Pulmonary artery endothelial cell (primary cell): ENCODE results near the gene GIMAP5. TPM values are rescaled to one million over a fixed set of nuclear protein-coding genes. Genes with fewer than 3 reads are reported as not detected.

Experiments used
- DNase-seq: peaks from one replicate; pipeline ENCODE4 v3.0.0-alpha.2; 2011; ENCODE audit warnings: low read depth, low spot score
- total RNA-seq: library from RNA; depleted of rRNA; stranded (reverse); fragments of >200 nt; gene quantifications from 2 replicates; pipeline ENCODE4 v1.2.3, GENCODE V29; 2014

The GIMAP5 gene
- total RNA-seq, 1 donor from 2014 or later, result 2.1 TPM

DNA sequence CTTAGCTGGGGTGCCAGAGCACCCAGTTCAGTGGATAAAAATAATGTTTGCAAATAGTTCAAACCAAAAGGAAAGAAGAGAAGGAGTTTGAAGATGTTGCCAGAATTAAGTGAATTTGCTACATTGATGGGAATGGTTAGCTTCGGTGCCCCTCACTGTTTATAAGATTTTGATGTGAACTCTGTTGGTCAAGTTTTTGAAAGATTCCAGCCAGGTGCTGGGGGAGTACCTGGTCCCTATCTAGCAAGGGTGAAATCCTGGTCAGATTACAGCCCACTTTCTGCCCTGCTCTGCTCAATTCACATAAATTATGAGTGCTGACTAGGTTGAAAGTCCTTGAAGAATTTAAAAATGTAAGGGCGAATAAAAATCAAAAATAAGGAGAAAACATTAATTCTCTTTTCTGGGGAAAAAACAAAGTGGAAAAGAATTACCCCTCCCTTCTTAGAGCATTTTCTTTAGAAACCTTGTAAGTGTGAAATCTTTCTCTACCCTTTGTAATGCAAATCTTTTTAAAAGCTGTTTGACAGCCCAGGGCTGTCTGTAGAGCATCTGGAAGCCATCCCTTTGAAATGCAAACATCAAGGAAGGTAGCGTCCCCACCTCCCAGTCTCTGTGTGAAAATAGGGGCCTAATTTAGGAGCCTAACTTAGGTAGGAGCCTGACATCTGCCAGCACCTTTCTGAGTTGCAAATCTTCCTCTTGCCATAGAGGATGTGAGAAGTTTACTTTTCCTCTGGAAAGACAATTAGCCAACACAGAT is 1.4 kb upstream of the GIMAP5 start:
- no peak for DNase-seq

DNA sequence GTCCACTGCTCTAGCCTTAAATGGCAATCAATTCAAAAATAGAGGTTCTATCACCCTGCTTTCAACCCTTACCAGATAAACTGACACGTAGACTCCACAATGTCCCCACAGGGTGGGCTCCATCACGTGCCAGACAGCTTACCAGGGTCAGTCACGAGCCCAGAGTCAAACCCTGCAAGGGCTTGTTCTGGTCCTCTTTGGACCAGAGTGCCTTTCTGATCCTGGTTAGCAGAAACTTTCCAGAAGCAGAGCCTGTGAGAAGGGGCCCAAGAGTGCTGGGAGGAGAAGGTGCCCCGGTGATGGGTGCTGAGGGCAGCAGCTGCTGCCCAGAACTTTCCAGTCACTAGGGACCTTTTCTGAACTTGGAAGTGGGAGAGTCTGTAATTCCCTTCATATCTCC is 354 bp upstream of the GIMAP5 start:
- no peak for DNase-seq

DNA sequence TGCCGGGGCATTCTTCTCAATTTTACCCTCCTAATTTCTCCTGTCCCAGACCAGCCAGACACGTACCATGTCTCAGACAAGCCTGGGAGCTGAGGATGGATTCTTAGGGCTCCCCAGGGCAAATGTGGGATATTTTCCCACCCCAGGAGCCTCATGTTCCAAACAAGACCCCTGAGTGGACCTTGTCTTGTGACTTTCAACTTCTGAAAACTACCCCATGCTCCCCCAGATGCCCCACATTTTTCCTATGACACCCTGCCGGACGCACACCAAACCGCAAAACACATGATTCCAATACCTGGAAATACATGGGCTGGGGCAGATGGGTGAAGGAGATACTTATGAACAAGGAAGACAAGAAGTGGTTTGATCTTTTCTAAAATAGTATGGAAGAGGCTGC is 874 bp downstream of the GIMAP5 start:
- DNase-seq, result no peak

DNA sequence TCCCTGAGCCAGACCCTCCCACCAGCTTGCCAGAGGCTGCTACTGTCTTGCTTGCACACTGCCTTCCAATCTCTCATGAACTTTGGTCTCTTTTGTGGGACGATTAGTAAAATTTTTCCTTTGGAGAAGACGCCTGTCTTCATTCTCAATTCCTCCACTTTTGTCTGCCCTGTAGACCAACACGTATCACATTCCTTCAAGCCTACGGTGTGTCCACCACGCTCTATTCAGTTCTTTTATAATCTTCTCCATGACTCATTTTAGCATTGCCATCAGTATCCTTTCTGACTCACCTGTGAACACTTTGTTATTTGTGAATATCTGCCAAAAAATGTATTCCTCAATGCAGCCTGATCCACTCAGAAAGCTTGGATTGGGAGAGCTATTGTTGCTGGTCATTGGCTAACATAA is 1.4 kb downstream of the GIMAP5 start:
- peak; percentile 19 for DNase-seq

DNA sequence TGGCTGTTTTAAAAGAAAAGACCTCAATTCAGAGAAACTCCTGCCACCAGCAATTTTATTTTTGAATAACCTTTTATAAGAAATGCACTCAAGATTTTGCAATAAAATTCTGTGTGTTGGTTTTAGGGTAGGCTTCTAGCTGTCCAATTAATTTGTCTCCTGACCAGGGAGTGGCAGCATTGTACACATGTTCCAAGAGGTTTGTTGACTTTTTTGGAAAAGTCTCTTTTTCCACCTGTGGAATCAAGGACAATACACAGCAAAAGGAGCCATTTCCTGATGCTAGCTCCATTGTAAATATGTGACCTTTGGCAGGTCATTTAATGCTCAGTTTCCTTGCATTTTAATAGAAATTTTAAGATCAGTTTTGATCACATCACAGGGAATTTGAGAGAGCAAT is 1.8 kb downstream of the GIMAP5 start:
- no peak for DNase-seq

DNA sequence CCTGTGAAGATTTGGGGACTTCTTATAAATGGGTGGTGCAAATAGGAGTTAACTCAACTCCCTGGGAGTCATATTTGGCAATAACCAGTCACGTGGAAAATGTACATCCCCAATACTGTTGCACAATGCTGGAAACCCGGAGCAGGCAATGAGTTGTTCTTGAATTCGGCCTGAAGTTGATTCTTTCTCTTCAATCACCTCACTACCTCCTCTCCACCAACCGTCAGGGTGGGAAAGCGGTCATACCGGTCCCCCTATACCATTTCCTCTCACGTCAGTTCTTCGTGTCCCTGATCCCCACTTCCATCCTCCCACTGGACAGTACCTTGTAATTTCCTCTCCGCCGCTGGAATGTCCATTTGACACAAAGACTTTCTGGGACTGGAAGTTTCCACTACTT is 2.8 kb downstream of the GIMAP5 start:
- no peak for DNase-seq

DNA sequence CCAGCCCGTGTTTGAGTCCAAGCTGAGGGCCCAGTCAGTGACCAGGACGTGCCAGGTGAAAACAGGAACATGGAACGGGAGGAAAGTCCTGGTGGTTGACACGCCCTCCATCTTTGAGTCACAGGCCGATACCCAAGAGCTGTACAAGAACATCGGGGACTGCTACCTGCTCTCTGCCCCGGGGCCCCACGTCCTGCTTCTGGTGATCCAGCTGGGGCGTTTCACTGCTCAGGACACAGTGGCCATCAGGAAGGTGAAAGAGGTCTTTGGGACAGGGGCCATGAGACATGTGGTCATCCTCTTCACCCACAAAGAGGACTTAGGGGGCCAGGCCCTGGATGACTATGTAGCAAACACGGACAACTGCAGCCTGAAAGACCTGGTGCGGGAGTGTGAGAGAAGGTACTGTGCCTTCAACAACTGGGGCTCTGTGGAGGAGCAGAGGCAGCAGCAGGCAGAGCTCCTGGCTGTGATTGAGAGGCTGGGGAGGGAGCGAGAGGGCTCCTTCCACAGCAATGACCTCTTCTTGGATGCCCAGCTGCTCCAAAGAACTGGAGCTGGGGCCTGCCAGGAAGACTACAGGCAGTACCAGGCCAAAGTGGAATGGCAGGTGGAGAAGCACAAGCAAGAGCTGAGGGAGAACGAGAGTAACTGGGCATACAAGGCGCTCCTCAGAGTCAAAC is 5.2 kb downstream of the GIMAP5 start:
- no peak for DNase-seq

DNA sequence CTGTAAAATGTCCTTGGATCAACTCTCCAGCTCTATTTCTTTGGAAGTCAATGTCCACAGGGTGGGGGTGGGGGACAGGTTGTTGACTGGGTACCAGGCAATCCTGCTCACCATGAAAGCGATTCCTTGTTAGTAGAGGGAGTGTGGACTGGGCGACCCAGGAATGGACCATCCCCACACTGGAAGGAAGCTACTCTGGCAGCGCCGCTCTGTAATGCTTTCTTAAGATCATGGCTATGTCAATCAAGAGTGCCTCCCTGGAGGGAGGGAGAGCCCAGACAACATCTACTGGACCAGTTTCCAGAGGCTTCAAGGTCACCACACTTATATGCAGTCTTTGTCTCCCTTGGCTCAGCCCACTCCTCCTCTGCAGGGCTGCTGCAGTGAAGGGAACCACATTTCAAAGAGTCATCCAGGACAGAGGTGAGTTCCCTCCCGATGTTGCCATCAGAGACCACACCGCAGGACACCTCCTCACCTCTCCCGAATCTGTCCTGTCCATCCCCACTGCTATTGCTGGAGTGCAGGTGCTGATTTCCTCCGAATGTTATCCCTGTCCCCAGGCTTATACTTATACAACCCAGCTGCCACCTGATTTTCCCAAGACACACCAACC is 6.9 kb downstream of the GIMAP5 start:
- no peak for DNase-seq

DNA sequence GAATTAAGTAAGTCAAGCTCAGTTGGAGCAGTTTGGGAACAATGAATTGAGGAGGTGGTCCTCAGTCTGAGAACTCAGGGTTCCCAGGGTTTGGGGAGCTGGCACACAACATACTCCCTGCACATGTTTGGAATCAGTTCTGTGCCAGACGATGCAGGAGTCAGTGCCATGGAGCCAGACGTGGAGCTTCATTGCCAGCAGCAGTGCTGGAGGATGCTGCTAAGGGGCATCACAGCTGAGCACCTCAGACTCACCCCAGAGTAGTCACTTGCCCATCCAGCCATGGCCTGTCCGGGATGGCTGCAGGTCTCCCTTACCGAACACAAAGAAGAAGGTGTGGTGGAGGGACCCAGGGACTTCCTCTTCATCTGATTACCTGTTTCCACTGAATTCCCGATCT is 7.9 kb downstream of the GIMAP5 start:
- DNase-seq, result no peak

DNA sequence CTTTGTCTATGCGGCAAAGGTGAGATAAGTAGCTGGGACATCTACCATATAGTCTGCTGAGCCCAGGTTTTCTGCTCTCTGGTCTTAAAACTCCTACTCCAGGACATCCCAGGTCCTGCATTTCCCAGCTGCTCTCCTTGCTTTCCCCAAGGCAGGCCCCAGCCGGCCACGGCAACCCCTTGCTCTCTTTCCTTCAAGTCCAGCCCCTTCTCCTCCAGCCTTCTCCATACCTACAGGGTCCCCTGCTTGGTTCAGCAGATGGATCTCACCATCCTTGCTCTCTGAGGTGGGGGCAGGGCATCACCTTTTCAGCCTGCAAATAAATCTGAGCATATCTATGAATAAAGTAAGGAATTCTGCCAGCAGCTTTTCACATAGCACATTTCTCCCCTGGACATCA is 8.7 kb downstream of the GIMAP5 start:
- DNase-seq, result no peak

DNA sequence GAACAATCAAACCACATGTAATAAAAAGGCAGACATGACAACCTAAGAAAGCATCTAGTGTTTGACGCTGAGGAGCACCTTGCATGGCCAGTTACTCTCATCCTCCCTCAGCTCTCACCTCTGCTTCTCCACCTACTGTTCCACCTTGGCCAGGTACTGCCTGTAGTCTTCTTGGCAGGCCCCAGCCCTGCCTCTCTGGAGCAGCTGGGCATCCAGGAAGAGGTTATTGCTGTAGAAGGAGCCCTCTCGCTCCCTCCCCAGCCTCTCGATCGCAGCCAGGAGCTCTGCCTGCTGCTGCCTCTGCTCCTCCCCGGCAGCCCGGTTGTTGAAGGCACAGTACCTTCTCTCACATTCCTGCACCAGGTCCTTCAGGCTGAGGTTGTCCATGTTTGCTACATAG is 9.7 kb downstream of the GIMAP5 start:
- no peak for DNase-seq

DNA sequence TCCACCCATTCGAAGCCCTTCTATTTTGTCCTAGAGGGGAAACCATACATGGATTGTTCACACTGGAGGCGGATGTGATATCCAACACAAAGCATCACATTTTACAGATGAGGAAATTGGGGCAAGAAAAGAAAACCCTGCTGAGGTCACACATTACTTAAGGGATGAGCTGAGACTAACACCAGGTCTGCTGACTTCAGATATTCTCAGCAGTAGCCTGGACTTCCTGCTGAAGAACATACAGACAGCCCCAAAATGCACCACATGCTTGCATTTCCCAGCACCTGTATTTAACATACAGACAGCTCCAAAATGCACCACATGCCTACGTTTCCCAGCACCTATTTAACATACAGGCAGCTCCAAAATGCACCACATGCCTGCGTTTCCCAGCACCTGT is 11.2 kb downstream of the GIMAP5 start:
- no peak for DNase-seq

DNA sequence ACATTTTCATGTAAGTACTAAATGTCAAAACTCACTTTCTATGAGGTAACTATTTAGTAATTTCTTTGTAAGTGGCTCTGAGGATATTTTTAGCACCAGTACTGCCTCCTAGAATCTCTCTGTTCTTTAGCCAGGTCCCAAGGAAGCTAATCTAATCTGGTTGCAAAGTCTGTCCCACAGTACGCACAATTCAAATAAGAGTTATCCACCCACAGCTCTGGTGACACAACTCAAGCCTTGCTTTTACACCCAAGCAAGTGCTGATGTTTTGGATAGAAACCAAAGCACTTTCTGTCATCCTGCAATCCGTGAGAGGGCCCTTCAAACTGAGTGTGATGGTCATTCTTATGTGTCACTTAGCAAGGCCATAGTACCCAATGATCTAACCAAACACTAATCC is 14.5 kb downstream of the GIMAP5 start:
- no peak for DNase-seq

DNA sequence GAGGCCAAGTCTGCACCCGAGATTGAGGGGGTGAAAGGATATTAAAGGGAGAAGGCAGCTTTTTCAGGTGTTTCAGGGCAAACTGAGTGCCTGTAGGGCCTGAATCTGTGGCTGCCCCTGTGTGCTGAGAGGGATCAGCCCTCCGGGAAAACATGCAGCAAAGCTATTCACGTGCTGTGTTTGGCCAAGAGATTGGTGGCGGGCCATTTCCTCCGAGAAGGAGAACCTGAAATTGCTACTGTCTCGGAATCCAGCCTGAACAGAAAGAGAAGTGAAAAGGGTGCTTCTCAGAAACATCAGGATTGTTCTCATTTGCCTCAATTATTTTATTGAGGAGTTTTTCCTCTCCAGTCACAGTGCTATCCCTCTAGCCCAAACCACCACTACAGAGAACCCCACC is 16.0 kb downstream of the GIMAP5 start:
- no peak for DNase-seq

DNA sequence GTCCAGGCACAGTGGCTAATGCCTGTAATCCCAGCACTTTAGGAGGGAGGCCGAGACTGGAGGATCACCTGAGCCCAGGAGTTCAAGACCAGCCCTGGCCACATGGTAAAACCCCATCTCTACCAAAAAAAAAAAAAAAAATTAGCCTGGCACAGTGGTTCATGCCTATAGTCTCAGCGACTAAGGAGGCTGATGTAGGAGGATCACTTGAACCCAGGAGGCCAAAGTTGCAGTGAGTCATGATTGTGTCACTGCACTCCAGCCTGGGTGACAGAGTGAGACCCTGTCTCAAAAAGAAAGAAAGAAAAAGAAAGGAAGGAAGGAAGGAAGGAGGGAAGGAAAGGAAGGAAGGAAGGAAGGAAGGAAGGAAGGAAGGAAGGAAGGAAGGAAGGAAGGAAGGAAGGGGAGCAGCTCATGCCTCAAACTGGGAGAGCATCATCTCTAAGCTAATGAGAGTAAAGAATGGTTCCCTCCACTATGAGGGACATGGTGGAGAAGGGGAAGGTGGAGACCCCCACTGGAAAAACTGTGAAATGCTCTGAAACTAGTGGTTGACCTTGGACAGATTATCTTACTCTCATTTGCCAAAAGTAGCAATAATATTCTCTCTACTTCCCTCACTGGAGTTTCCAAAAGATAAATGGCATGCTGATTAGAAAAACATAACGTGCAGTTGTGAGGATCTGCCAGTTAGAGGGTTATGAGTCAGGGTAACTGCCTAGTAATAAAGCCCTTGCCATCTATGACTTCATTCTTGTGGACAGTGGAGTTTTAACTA is 16.8 kb downstream of the GIMAP5 start:
- DNase-seq, result peak; percentile 90

DNA sequence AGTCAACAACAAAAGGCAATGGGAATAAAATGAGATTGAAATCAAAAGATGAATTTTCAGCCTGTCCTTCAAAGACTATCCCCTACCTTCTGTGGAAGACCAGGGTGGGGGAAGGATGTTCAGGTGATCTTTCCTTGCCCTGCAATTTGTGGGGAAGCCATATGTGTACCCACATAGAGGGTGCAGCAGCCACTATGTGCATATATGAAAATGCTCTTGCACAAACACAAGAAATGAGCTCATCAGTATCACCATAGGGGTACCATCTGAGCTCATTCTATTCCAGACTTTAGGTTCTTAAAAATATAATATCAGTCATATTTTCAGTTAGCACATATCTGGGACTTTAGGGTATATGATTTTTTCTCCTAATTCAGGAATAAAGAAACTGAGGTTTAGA is 17.7 kb downstream of the GIMAP5 start:
- no peak for DNase-seq

DNA sequence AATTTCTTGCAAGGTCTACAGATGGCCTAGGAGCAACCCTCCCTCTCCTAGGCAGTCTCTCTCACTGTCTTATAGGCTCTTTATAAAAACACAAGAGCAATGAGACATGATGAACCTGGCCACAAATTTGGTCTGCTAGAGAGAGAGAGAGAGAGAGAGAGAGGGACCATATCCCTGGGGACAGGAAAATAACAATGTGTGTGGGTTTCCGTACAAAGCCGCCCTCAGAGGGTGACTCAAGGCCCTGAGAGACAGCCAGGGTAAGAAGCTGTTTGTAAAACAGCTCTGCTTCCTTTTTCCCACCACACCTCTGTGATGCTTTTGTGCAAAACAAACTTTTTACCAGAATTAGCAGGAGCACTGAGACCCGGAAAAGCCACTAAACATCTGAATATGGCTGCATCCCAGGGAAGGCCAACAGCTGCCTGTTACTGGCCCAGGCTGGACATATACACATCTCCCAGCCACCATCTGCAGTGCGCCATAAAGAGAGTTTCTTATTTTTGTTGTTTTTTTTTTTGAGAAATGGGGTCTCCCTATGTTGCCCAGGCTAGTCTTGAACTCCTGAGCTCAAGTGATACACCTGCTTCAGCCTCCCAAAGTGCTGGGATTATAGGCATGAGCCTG is 18.4 kb downstream of the GIMAP5 start:
- peak; percentile 89 for DNase-seq

DNA sequence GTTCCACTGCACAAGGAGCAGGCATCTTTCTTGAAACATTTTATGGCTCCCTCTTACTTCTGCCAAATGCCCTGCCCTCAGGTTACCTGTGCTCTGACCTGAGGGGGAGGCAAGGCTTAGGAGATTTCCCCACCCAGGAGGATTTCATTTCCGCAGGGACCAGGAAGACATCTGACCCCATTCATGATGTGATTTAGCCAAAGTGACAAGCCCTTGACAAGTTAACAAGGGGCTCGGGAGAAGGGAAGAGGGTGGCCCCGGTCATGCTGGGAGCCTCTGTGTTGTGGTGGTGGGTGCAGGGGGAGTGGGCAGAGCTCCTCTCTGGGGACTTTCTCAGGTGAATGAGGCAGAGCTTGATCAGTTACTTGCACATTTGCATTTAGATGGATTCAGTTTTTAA is 18.9 kb downstream of the GIMAP5 start:
- no peak for DNase-seq

DNA sequence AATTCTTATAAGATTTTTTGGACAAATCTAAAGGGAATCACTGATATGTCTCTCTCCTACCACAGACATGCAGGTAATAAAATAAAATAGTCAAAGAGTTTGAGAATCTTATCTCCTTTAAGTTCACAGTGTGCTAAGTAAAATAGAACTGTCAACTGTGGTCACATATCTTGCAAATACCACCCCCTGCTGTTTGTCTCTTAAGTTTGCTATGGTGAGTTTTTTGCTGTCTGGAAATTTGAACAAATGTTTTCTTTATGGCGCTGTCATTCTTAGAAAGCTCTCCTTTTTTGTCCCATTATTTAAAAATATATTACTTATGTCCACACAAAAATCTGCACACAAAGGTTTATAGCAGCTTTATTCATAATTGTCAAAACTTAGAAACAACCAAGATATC is 19.6 kb downstream of the GIMAP5 start:
- DNase-seq, result peak; percentile 43

DNA sequence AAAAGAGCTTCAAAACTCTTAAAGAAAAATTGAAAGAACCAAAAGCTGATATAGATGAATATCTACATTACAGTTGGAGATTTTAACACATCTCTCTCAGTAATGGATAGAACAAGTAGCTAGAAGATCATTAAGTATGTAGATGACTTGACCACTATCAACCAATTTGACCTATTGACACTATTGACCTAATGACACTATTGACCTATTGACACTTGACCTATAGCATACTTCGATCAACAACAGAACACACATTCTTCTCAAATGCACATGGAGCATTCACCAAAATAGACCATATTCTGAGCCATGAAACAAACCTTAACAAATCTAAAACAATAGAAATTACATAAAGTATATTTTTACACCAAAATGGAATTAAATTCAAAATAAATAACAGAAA is 22.3 kb downstream of the GIMAP5 start:
- DNase-seq, result no peak

DNA sequence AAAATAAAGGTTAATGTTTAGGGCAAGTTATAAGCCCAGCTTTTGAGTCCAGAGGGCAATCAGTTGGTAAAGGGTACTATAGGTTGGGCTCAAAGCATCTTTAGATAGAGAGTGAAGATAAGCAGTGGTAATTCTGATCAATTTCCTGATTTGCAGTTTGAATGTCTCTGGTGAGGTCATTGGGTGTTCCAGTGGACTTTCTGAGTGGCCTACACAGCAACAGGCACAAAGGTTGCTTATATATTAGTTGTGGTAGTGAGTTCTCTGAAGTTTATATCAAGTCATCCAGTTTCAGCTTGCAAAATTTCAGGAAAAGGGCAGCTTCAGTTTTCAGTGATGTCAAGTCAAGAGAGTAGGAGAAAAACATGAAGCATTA is 29.1 kb downstream of the GIMAP5 start:
- DNase-seq, result no peak

DNA sequence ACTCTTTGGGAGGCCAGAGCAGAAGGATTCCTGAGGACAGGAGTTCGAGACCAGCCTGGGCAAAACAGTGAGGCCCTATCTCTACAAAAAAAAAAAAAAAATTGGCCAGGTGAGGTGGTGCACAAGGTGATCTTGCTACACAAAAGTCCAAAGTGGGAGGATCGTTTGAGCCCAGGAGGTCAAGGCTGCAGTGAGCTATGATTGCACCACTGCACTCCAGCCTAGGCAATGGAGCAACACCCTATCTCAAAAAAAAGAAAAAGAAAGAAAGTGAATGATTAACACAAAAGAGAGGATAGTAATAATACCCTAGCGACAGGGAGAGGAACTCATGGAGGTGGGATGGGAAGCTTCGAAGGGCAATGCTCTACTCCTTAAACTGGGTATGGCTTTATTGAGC is 32.5 kb downstream of the GIMAP5 start:
- no peak for DNase-seq
